Hepatocyte (in vitro differentiated cells): ENCODE measurements around the gene CCDC188. TPM values are rescaled to one million over a fixed set of nuclear protein-coding genes. Genes with fewer than 3 reads are reported as not detected.

ENCODE experiments used
- DNase-seq: peaks from one replicate; pipeline ENCODE4 v3.0.0-alpha.2; 2016; ENCODE audit warnings: low spot score
- H2AFZ ChIP-seq: fragments of 200-600 bp; sonication (generic); 2 replicates; pipeline ENCODE4 v1.6.0; 2016; ENCODE audit warnings: antibody characterized with exemption, mild to moderate bottlenecking
- H3K27ac ChIP-seq: fragments of 200-600 bp; sonication (generic); 2 replicates; pipeline ENCODE4 v1.5.1; 2016; ENCODE audit warnings: mild to moderate bottlenecking
- H3K27me3 ChIP-seq: fragments of 200-600 bp; sonication (generic); 2 replicates; pipeline ENCODE4 v1.6.1; 2016
- H3K36me3 ChIP-seq: fragments of 200-600 bp; sonication (generic); replicated peaks from 2 replicates; pipeline ENCODE4 v1.5.1; 2016; ENCODE audit warnings: low read depth; ENCODE audit not compliant: insufficient read depth
- H3K4me1 ChIP-seq: fragments of 200-600 bp; sonication (generic); 2 replicates; pipeline ENCODE4 v1.5.1; 2016; ENCODE audit warnings: mild to moderate bottlenecking, moderate library complexity; ENCODE audit not compliant: insufficient read depth
- H3K4me2 ChIP-seq: fragments of 200-600 bp; sonication (generic); 2 replicates; pipeline ENCODE4 v1.6.0; 2016
- H3K4me3 ChIP-seq: fragments of 200-600 bp; sonication (generic); 2 replicates; pipeline ENCODE4 v1.5.1; 2016; ENCODE audit warnings: mild to moderate bottlenecking
- H3K79me2 ChIP-seq: fragments of 200-600 bp; sonication (generic); 2 replicates; pipeline ENCODE4 v1.6.0; 2017; ENCODE audit warnings: mild to moderate bottlenecking
- H3K9me2 ChIP-seq: fragments of 200-600 bp; sonication (generic); replicated peaks from 2 replicates; pipeline ENCODE4 v1.6.0; 2017; ENCODE audit warnings: mild to moderate bottlenecking; ENCODE audit not compliant: insufficient read depth
- H3K9me3 ChIP-seq: fragments of 200-600 bp; sonication (generic); 2 replicates; pipeline ENCODE4 v1.5.1; 2016; ENCODE audit warnings: low read depth, mild to moderate bottlenecking
- H4K20me1 ChIP-seq: fragments of 200-600 bp; sonication (generic); 2 replicates; pipeline ENCODE4 v1.6.0; 2016; ENCODE audit warnings: mild to moderate bottlenecking; ENCODE audit not compliant: insufficient read depth, poor library complexity, severe bottlenecking
- EZH2 ChIP-seq: fragments of 200-600 bp; sonication (generic); IDR thresholded peaks from 2 replicates; pipeline ENCODE4 v1.6.1; 2016; ENCODE audit warnings: antibody characterized with exemption, mild to moderate bottlenecking, borderline replicate concordance
- EZH2phosphoT487 ChIP-seq: fragments of 200-600 bp; sonication (generic); IDR thresholded peaks from one replicate; pipeline ENCODE4 v1.6.1; 2018; ENCODE audit warnings: antibody characterized with exemption, mild to moderate bottlenecking, low read depth, moderate library complexity; ENCODE audit not compliant: unreplicated experiment, severe bottlenecking
- WGBS: methylation state at CpG from one replicate; pipeline ENCODE4 v1.1.6; 2016; ENCODE audit warnings: low lambda C conversion rate; ENCODE audit errors: missing lambda C conversion rate; 5-methylcytosine and 5-hydroxymethylcytosine counted together
- polyA plus RNA-seq: library from polyadenylated mRNA; unstranded; fragments of >200 nt; fragmentation: Nextera tagmentation; extraction: Ambion mirVana; gene quantifications from 2 replicates; pipeline ENCODE4 v1.2.1, GENCODE V29; 2016
- total RNA-seq: library from RNA; depleted of rRNA; stranded (reverse); fragments of >200 nt; gene quantifications from 2 replicates; pipeline ENCODE4 v1.2.3, GENCODE V29; 2014
- TF ChIP-seq, protein P1 (sequence below): fragments of 200-600 bp; sonication (generic); IDR thresholded peaks from 2 replicates; pipeline ENCODE4 v1.5.1; 2016; ENCODE audit warnings: antibody characterized with exemption, mild to moderate bottlenecking; ENCODE audit not compliant: poor library complexity

CCDC188 gene
- total and polyA plus RNA-seq, 2 experiments from 2014 or later, result not detected

DNA sequence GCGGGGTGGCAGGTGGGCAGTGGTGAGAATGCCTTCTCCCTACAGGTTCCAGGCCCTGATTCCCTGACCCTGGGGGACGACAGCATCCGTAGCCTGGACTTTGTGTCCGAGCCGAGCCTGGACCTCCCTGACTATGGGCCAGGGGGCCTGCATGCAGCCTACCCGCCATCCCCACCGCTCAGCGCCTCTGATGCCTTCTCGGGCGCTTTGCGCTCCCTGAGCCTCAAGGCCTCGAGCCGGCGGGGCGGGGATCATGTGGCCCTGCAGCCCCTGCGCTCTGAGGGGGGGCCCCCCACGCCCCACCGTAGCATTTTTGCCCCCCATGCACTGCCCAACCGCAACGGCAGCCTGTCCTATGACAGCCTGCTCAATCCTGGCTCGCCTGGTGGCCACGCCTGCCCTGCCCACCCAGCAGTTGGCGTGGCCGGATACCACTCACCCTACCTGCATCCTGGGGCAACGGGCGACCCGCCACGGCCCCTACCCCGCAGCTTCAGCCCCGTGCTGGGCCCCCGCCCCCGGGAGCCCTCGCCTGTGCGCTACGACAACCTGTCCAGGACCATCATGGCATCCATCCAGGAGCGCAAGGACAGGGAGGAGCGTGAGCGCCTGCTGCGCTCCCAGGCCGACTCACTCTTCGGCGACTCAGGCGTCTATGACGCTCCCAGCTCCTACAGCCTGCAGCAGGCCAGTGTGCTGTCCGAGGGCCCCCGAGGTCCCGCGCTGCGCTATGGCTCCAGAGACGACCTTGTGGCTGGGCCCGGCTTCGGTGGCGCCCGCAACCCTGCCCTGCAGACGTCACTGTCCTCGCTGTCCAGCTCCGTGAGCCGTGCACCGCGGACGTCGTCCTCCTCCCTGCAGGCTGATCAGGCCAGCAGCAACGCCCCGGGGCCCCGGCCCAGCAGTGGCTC is 7.9 kb downstream of the CCDC188 start:
- Histone ChIP-seq H3K4me3 (no peak overlapping the region), H3K27ac (no peak overlapping the region), H3K9me2 (no peaks in the 10 kb centered on the region), H3K36me3 (no peaks in the 10 kb centered on the region), H3K4me1 (no peaks in the 10 kb centered on the region), H3K79me2 (no peaks in the 10 kb centered on the region), H3K9me3 (no peaks in the 10 kb centered on the region), H3K4me2 (no peak overlapping the region), H3K27me3 (no peaks in the 10 kb centered on the region), H4K20me1 (no peaks in the 10 kb centered on the region), H2AFZ (no peak overlapping the region)
- DNase-seq, result no peak
- 98% methylated on average over 47 of the region's 65 CpGs for WGBS
- TF ChIP-seq EZH2phosphoT487 (no peak), EZH2 (no peak)
- TF ChIP-seq, protein P1, sequence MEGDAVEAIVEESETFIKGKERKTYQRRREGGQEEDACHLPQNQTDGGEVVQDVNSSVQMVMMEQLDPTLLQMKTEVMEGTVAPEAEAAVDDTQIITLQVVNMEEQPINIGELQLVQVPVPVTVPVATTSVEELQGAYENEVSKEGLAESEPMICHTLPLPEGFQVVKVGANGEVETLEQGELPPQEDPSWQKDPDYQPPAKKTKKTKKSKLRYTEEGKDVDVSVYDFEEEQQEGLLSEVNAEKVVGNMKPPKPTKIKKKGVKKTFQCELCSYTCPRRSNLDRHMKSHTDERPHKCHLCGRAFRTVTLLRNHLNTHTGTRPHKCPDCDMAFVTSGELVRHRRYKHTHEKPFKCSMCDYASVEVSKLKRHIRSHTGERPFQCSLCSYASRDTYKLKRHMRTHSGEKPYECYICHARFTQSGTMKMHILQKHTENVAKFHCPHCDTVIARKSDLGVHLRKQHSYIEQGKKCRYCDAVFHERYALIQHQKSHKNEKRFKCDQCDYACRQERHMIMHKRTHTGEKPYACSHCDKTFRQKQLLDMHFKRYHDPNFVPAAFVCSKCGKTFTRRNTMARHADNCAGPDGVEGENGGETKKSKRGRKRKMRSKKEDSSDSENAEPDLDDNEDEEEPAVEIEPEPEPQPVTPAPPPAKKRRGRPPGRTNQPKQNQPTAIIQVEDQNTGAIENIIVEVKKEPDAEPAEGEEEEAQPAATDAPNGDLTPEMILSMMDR, result no peak

- H3K9me2 ChIP-seq, result no peaks in the 10 kb centered on the region
- H3K27ac ChIP-seq, result no peak overlapping the region
- no peak overlapping the region for H3K4me3 ChIP-seq
- H3K4me2 ChIP-seq, result no peak overlapping the region
- TF ChIP-seq EZH2 (no peak), EZH2phosphoT487 (no peak)
- TF ChIP-seq, protein P1, result no peak
- H4K20me1 ChIP-seq, result peaks cover 3% of the 10 kb centered on the region
- no peaks in the 10 kb centered on the region for H3K36me3 ChIP-seq
- no peaks in the 10 kb centered on the region for H3K27me3 ChIP-seq
- peaks cover 13% of the 10 kb centered on the region for H3K79me2 ChIP-seq
- no peaks in the 10 kb centered on the region for H3K4me1 ChIP-seq
- 87% methylated on average over 21 of the region's 22 CpGs for WGBS
- no peaks in the 10 kb centered on the region for H3K9me3 ChIP-seq
- DNase-seq, result no peak
- H2AFZ ChIP-seq, result no peak overlapping the region
Measured at GRCh38 chr22:20141186-20142077, 9.4 kb downstream of the CCDC188 start.

- no peak for DNase-seq
- H4K20me1 ChIP-seq, result peaks cover 9% of the 10 kb centered on the region
- 98% methylated on average over 17 of the region's 17 CpGs for WGBS
- H3K4me1 ChIP-seq, result no peaks in the 10 kb centered on the region
- H3K9me3 ChIP-seq, result no peaks in the 10 kb centered on the region
- no peaks in the 10 kb centered on the region for H3K36me3 ChIP-seq
- no peak overlapping the region for H3K4me2 ChIP-seq
- no peak overlapping the region for H3K27ac ChIP-seq
- H2AFZ ChIP-seq, result no peak overlapping the region
- TF ChIP-seq, protein P1, result no peak
- TF ChIP-seq EZH2phosphoT487 (no peak), EZH2 (no peak)
- no peaks in the 10 kb centered on the region for H3K27me3 ChIP-seq
- H3K4me3 ChIP-seq, result no peak overlapping the region
- no peaks in the 10 kb centered on the region for H3K9me2 ChIP-seq
- H3K79me2 ChIP-seq, result peaks cover 22% of the 10 kb centered on the region
Measured at GRCh38 chr22:20140521-20140964, 10.3 kb downstream of the CCDC188 start.
